Measurements from ENCODE around the gene N4BP2L2. TPM values are rescaled to one million over a fixed set of nuclear protein-coding genes. Genes with fewer than 3 reads are reported as not detected.

N4BP2L2 gene
- polyA plus RNA-seq, 1 donor from 2014 or later, result 317 TPM

DNA sequence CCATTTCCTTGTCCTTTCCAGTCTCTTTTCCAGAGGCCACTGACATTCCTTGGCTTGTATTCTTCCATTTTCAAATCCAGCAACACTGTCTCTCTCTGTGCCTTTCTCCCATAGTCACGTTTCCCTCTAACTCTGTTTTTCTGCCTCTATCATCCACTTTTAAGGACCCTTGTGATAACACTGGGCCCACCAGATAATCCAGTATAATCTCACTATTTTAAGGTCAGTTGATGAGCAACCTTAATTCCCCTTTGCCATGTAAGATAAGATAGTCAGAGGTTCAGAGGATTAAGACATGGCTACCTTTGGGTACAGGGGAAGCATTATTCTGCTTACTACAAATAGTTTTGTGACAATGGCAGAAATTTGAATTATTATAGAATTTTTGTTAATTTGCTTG lies 64.9 kb downstream of the N4BP2L2 start:
- Histone ChIP-seq H3K27me3 (ENCODE audit: insufficient read depth, low read depth, low read length) (no peaks in the 10 kb centered on the region), H3F3A (ENCODE audit: insufficient read depth, low read length, poor library complexity, severe bottlenecking) (no peaks in the 10 kb centered on the region), H3K9ac (ENCODE audit: low read length) (no peak overlapping the region)

DNA sequence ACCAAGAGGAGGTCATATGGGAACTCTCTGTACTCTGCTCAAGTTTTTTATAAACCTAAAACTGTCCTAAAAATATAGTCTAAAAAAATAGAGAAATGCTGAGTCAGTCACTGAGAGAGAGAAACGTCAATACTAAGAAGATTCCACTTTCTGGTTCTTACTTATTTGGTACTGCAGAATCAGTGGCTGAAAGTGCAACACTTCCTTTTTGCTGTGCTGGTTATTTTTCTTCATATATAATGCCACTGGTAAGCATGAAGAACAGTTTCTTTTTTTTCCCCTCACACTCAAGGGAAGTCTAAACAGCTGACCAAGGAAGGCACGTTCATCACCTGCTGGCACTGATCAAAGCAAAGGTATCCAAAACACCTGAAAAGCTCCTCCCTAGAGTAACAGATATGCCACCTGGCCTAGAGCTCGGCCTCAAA lies 66.4 kb downstream of the N4BP2L2 start:
- Histone ChIP-seq H3K36me3 (ENCODE audit: insufficient read depth, low read length) (no peaks in the 10 kb centered on the region), H3K79me2 (replicated peaks; ENCODE audit: insufficient read depth, low read length) (no peaks in the 10 kb centered on the region), H3K9me3 (ENCODE audit: low read length) (no peaks in the 10 kb centered on the region), H3K27me3 (ENCODE audit: insufficient read depth, low read depth, low read length) (no peaks in the 10 kb centered on the region), H3K4me2 (ENCODE audit: low read length) (no peak overlapping the region), H4K20me1 (ENCODE audit: insufficient read depth) (no peaks in the 10 kb centered on the region), H3K9me2 (ENCODE audit: insufficient read depth, low read length) (no peaks in the 10 kb centered on the region), H3F3A (ENCODE audit: insufficient read depth, low read length, poor library complexity, severe bottlenecking) (no peaks in the 10 kb centered on the region), H3K9ac (ENCODE audit: low read length) (no peak overlapping the region), H3K27ac (ENCODE audit: low read length) (no peak overlapping the region), H2AFZ (ENCODE audit: low read depth, low read length) (no peak overlapping the region), H3K4me3 (ENCODE audit: low read length) (no peak overlapping the region)
- TF ChIP-seq SMC3 (conservative IDR thresholded peaks at IDR 0.05; ENCODE audit: poor library complexity) (no peak), TAF1 (IDR thresholded peaks at IDR 0.05; ENCODE audit: low read depth) (no peak), RAD21 (conservative IDR thresholded peaks at IDR 0.05) (no peak), EP300 (conservative IDR thresholded peaks at IDR 0.05; ENCODE audit: poor library complexity, severe bottlenecking) (no peak), POLR2AphosphoS5 (IDR thresholded peaks at IDR 0.05) (no peak), EZH2 (IDR thresholded peaks at IDR 0.05; ENCODE audit: borderline replicate concordance, insufficient read depth, low read length, poor library complexity, severe bottlenecking) (no peak), MXI1 (conservative IDR thresholded peaks at IDR 0.05; ENCODE audit: poor library complexity, severe bottlenecking) (no peak)
- TF ChIP-seq, protein P1, sequence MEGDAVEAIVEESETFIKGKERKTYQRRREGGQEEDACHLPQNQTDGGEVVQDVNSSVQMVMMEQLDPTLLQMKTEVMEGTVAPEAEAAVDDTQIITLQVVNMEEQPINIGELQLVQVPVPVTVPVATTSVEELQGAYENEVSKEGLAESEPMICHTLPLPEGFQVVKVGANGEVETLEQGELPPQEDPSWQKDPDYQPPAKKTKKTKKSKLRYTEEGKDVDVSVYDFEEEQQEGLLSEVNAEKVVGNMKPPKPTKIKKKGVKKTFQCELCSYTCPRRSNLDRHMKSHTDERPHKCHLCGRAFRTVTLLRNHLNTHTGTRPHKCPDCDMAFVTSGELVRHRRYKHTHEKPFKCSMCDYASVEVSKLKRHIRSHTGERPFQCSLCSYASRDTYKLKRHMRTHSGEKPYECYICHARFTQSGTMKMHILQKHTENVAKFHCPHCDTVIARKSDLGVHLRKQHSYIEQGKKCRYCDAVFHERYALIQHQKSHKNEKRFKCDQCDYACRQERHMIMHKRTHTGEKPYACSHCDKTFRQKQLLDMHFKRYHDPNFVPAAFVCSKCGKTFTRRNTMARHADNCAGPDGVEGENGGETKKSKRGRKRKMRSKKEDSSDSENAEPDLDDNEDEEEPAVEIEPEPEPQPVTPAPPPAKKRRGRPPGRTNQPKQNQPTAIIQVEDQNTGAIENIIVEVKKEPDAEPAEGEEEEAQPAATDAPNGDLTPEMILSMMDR (IDR thresholded peaks at IDR 0.05; ENCODE audit: poor library complexity, severe bottlenecking), result no peak
- TF ChIP-seq, protein P2, sequence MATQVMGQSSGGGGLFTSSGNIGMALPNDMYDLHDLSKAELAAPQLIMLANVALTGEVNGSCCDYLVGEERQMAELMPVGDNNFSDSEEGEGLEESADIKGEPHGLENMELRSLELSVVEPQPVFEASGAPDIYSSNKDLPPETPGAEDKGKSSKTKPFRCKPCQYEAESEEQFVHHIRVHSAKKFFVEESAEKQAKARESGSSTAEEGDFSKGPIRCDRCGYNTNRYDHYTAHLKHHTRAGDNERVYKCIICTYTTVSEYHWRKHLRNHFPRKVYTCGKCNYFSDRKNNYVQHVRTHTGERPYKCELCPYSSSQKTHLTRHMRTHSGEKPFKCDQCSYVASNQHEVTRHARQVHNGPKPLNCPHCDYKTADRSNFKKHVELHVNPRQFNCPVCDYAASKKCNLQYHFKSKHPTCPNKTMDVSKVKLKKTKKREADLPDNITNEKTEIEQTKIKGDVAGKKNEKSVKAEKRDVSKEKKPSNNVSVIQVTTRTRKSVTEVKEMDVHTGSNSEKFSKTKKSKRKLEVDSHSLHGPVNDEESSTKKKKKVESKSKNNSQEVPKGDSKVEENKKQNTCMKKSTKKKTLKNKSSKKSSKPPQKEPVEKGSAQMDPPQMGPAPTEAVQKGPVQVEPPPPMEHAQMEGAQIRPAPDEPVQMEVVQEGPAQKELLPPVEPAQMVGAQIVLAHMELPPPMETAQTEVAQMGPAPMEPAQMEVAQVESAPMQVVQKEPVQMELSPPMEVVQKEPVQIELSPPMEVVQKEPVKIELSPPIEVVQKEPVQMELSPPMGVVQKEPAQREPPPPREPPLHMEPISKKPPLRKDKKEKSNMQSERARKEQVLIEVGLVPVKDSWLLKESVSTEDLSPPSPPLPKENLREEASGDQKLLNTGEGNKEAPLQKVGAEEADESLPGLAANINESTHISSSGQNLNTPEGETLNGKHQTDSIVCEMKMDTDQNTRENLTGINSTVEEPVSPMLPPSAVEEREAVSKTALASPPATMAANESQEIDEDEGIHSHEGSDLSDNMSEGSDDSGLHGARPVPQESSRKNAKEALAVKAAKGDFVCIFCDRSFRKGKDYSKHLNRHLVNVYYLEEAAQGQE (IDR thresholded peaks at IDR 0.05; ENCODE audit: borderline replicate concordance), result no peak

More for the DNA sequence above, 64.9 kb downstream of the N4BP2L2 start:
- H2AFZ ChIP-seq (ENCODE audit: low read depth, low read length), result no peak overlapping the region
- H3K27ac ChIP-seq (ENCODE audit: low read length), result no peak overlapping the region
- H3K36me3 ChIP-seq (ENCODE audit: insufficient read depth, low read length), result no peaks in the 10 kb centered on the region
- H3K4me2 ChIP-seq (ENCODE audit: low read length), result no peak overlapping the region
- no peaks in the 10 kb centered on the region for H3K79me2 ChIP-seq (replicated peaks; ENCODE audit: insufficient read depth, low read length)
- no peaks in the 10 kb centered on the region for H4K20me1 ChIP-seq (ENCODE audit: insufficient read depth)
- no peak overlapping the region for H3K4me3 ChIP-seq (ENCODE audit: low read length)
- no peaks in the 10 kb centered on the region for H3K9me2 ChIP-seq (ENCODE audit: insufficient read depth, low read length)
- TF ChIP-seq EZH2 (IDR thresholded peaks at IDR 0.05; ENCODE audit: borderline replicate concordance, insufficient read depth, low read length, poor library complexity, severe bottlenecking) (no peak), EP300 (conservative IDR thresholded peaks at IDR 0.05; ENCODE audit: poor library complexity, severe bottlenecking) (no peak), TAF1 (IDR thresholded peaks at IDR 0.05; ENCODE audit: low read depth) (no peak), POLR2AphosphoS5 (IDR thresholded peaks at IDR 0.05) (no peak), MXI1 (conservative IDR thresholded peaks at IDR 0.05; ENCODE audit: poor library complexity, severe bottlenecking) (no peak), SMC3 (conservative IDR thresholded peaks at IDR 0.05; ENCODE audit: poor library complexity) (no peak), RAD21 (conservative IDR thresholded peaks at IDR 0.05) (no peak)
- TF ChIP-seq, protein P2 (IDR thresholded peaks at IDR 0.05; ENCODE audit: borderline replicate concordance), result no peak
- TF ChIP-seq, protein P1 (IDR thresholded peaks at IDR 0.05; ENCODE audit: poor library complexity, severe bottlenecking), result no peak
- H3K9me3 ChIP-seq (ENCODE audit: low read length), result no peaks in the 10 kb centered on the region

Data from neural cell (in vitro differentiated cells).